ENCODE measurements around the gene CCM2L. TPM values are rescaled to one million over a fixed set of nuclear protein-coding genes. Genes with fewer than 3 reads are reported as not detected.
A peak's percentile ranks its signal among the peaks of the same experiment; 100 is the strongest.

Gene CCM2L
- total RNA-seq, 1 donor: not detected

- Histone ChIP-seq H3K4me3 (ENCODE audit: insufficient read depth, low read length) (no peak overlapping the region), H3K79me2 (ENCODE audit: insufficient read depth, low read length) (no peaks in the 10 kb centered on the region), H4K20me1 (ENCODE audit: insufficient read depth, low read length) (no peaks in the 10 kb centered on the region), H3K27ac (ENCODE audit: low read depth, low read length) (peak overlapping the region; percentile 38), H3K27me3 (ENCODE audit: insufficient read depth, low read length) (peaks cover 5% of the 10 kb centered on the region), H3K36me3 (ENCODE audit: insufficient read depth, low read length) (no peaks in the 10 kb centered on the region), H3K4me1 (ENCODE audit: insufficient read depth, low read length) (peaks cover 29% of the 10 kb centered on the region), H3K4me2 (ENCODE audit: insufficient read depth, low read length) (peak overlapping the region; percentile 62), H3K9me3 (ENCODE audit: low read depth, low read length) (no peaks in the 10 kb centered on the region), H2AFZ (ENCODE audit: low read length) (peak overlapping the region; percentile 42)
- peak; percentile 76 for DNase-seq (ENCODE audit: insufficient read length, low spot score, missing footprints)
- TF ChIP-seq CTCF (IDR thresholded peaks at IDR 0.05; ENCODE audit: extremely low read depth, low read depth, low read length): no peak
Measured at GRCh38 chr20:32067234-32067821, 57.1 kb downstream of the CCM2L start.

GRCh38 chr20:32068174-32068573, 57.9 kb downstream of the CCM2L start:
- Histone ChIP-seq H3K27ac (ENCODE audit: low read depth, low read length) (peak overlapping the region; percentile 56), H3K36me3 (ENCODE audit: insufficient read depth, low read length) (no peaks in the 10 kb centered on the region), H3K4me1 (ENCODE audit: insufficient read depth, low read length) (peaks cover 29% of the 10 kb centered on the region), H3K4me2 (ENCODE audit: insufficient read depth, low read length) (no peak overlapping the region), H3K4me3 (ENCODE audit: insufficient read depth, low read length) (no peak overlapping the region), H3K79me2 (ENCODE audit: insufficient read depth, low read length) (no peaks in the 10 kb centered on the region), H3K9me3 (ENCODE audit: low read depth, low read length) (no peaks in the 10 kb centered on the region), H4K20me1 (ENCODE audit: insufficient read depth, low read length) (no peaks in the 10 kb centered on the region), H2AFZ (ENCODE audit: low read length) (no peak overlapping the region), H3K27me3 (ENCODE audit: insufficient read depth, low read length) (peaks cover 5% of the 10 kb centered on the region)
- DNase-seq (ENCODE audit: insufficient read length, low spot score, missing footprints): no peak
- TF ChIP-seq CTCF (IDR thresholded peaks at IDR 0.05; ENCODE audit: extremely low read depth, low read depth, low read length): no peak

GRCh38 chr20:32069711-32070110, 59.5 kb downstream of the CCM2L start:
- Histone ChIP-seq H3K27ac (ENCODE audit: low read depth, low read length) (no peak overlapping the region), H4K20me1 (ENCODE audit: insufficient read depth, low read length) (no peaks in the 10 kb centered on the region), H3K27me3 (ENCODE audit: insufficient read depth, low read length) (peaks cover 8% of the 10 kb centered on the region), H3K36me3 (ENCODE audit: insufficient read depth, low read length) (no peaks in the 10 kb centered on the region), H3K4me3 (ENCODE audit: insufficient read depth, low read length) (no peak overlapping the region), H3K4me1 (ENCODE audit: insufficient read depth, low read length) (peaks cover 29% of the 10 kb centered on the region), H3K9me3 (ENCODE audit: low read depth, low read length) (no peaks in the 10 kb centered on the region), H3K79me2 (ENCODE audit: insufficient read depth, low read length) (no peaks in the 10 kb centered on the region), H3K4me2 (ENCODE audit: insufficient read depth, low read length) (no peak overlapping the region), H2AFZ (ENCODE audit: low read length) (no peak overlapping the region)
- peak; percentile 89 for DNase-seq (ENCODE audit: insufficient read length, low spot score, missing footprints)
- no peak for TF ChIP-seq CTCF (IDR thresholded peaks at IDR 0.05; ENCODE audit: extremely low read depth, low read depth, low read length)

GRCh38 chr20:32070282-32070681, 60.0 kb downstream of the CCM2L start:
- Histone ChIP-seq H3K4me1 (ENCODE audit: insufficient read depth, low read length) (peaks cover 29% of the 10 kb centered on the region), H3K36me3 (ENCODE audit: insufficient read depth, low read length) (no peaks in the 10 kb centered on the region), H3K4me2 (ENCODE audit: insufficient read depth, low read length) (no peak overlapping the region), H3K9me3 (ENCODE audit: low read depth, low read length) (no peaks in the 10 kb centered on the region), H3K4me3 (ENCODE audit: insufficient read depth, low read length) (no peak overlapping the region), H3K27me3 (ENCODE audit: insufficient read depth, low read length) (peaks cover 11% of the 10 kb centered on the region), H3K79me2 (ENCODE audit: insufficient read depth, low read length) (no peaks in the 10 kb centered on the region), H2AFZ (ENCODE audit: low read length) (no peak overlapping the region), H3K27ac (ENCODE audit: low read depth, low read length) (no peak overlapping the region), H4K20me1 (ENCODE audit: insufficient read depth, low read length) (no peaks in the 10 kb centered on the region)
- no peak for DNase-seq (ENCODE audit: insufficient read length, low spot score, missing footprints)
- no peak for TF ChIP-seq CTCF (IDR thresholded peaks at IDR 0.05; ENCODE audit: extremely low read depth, low read depth, low read length)

Data from osteoblast (primary cell).